ENCODE results near the gene GATAD2B.

Gene GATAD2B

GRCh38 chr1:153951183-153951582 lies 28.4 kb upstream of the GATAD2B start:
- no peak overlapping the region for H3K27ac ChIP-seq (ENCODE audit: poor library complexity, severe bottlenecking)
- no peaks in the 10 kb centered on the region for H3K9me3 ChIP-seq (ENCODE audit: severe bottlenecking)
- H3K36me3 ChIP-seq (ENCODE audit: low read depth), result peaks cover 46% of the 10 kb centered on the region
- H3K4me1 ChIP-seq (ENCODE audit: insufficient read depth, poor library complexity, severe bottlenecking), result no peaks in the 10 kb centered on the region
- ATAC-seq (ENCODE audit: low read depth) (no peak), DNase-seq (ENCODE audit: low spot score) (no peak)
- H3K27me3 ChIP-seq (ENCODE audit: insufficient read depth, poor library complexity, severe bottlenecking), result no peaks in the 10 kb centered on the region
- TF ChIP-seq, protein P1, sequence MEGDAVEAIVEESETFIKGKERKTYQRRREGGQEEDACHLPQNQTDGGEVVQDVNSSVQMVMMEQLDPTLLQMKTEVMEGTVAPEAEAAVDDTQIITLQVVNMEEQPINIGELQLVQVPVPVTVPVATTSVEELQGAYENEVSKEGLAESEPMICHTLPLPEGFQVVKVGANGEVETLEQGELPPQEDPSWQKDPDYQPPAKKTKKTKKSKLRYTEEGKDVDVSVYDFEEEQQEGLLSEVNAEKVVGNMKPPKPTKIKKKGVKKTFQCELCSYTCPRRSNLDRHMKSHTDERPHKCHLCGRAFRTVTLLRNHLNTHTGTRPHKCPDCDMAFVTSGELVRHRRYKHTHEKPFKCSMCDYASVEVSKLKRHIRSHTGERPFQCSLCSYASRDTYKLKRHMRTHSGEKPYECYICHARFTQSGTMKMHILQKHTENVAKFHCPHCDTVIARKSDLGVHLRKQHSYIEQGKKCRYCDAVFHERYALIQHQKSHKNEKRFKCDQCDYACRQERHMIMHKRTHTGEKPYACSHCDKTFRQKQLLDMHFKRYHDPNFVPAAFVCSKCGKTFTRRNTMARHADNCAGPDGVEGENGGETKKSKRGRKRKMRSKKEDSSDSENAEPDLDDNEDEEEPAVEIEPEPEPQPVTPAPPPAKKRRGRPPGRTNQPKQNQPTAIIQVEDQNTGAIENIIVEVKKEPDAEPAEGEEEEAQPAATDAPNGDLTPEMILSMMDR (IDR thresholded peaks at IDR 0.05; ENCODE audit: poor library complexity, severe bottlenecking), result no peak
- H3K4me3 ChIP-seq (ENCODE audit: severe bottlenecking), result no peak overlapping the region

DNA sequence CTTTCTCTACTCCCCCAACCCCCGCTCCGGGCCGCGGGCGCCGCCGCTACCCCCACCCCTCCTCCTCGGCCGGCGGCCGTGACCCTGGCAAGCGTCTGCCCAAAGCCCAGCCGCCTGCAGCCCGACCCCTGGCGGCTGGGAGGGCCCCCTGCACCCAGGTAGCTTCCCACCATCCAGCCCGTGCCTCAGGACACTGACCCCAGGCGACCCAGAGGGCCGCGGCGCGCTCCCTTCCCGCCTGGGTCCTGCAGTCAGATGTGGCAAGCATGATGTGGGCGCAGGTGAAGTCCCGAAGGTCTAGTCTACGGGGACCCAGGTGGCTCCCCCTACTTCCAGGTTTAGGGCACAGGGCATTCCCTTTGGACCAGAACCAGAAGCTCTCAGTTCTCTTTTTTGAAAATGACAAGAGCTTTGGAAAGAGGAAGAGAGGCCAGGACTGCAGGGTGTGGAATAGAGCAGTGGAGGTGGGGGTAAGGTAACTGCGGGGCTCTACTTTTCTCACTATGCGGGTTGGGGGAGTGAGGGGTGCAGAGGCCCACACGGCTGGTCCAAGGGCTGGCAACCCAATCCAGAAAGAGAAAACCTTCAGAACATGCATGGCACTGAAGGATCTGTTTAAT lies 24.0 kb upstream of the GATAD2B start, which contains the start of gene DENND4B:
Gene DENND4B (minus strand): TSS at position 97 of the 620 bp plus-strand sequence. CDS start 2,344 bp downstream, outside the sequence.
- DNase-seq (ENCODE audit: low spot score) (no peak), ATAC-seq (ENCODE audit: low read depth) (peak; percentile 91)
- no peaks in the 10 kb centered on the region for H3K27me3 ChIP-seq (ENCODE audit: insufficient read depth, poor library complexity, severe bottlenecking)
- H3K4me1 ChIP-seq (ENCODE audit: insufficient read depth, poor library complexity, severe bottlenecking), result no peaks in the 10 kb centered on the region
- peak within 1 kb of the TSS; percentile 77 for H3K4me3 ChIP-seq (ENCODE audit: severe bottlenecking)
- H3K27ac ChIP-seq (ENCODE audit: poor library complexity, severe bottlenecking), result peak within 1 kb of the TSS; percentile 76
- H3K36me3 ChIP-seq (ENCODE audit: low read depth), result peaks cover 48% of the 10 kb centered on the region
- TF ChIP-seq, protein P1 (IDR thresholded peaks at IDR 0.05; ENCODE audit: poor library complexity, severe bottlenecking), result peak; percentile 98
- no peaks in the 10 kb centered on the region for H3K9me3 ChIP-seq (ENCODE audit: severe bottlenecking)

- Histone ChIP-seq H3K4me3 (ENCODE audit: severe bottlenecking) (peak overlapping the region; percentile 77), H3K9me3 (ENCODE audit: severe bottlenecking) (no peaks in the 10 kb centered on the region), H3K36me3 (ENCODE audit: low read depth) (peaks cover 51% of the 10 kb centered on the region), H3K27me3 (ENCODE audit: insufficient read depth, poor library complexity, severe bottlenecking) (no peaks in the 10 kb centered on the region), H3K27ac (ENCODE audit: poor library complexity, severe bottlenecking) (peak overlapping the region; percentile 76), H3K4me1 (ENCODE audit: insufficient read depth, poor library complexity, severe bottlenecking) (no peaks in the 10 kb centered on the region)
- DNase-seq (ENCODE audit: low spot score) (no peak), ATAC-seq (ENCODE audit: low read depth) (peak; percentile 54)
- TF ChIP-seq, protein P1 (IDR thresholded peaks at IDR 0.05; ENCODE audit: poor library complexity, severe bottlenecking), result no peak
These were observed 23.2 kb upstream of the GATAD2B start for GRCh38 chr1:153945795-153946621.

GRCh38 chr1:153945131-153945794 lies 22.5 kb upstream of the GATAD2B start:
- H3K4me3 ChIP-seq (ENCODE audit: severe bottlenecking), result peak overlapping the region; percentile 77
- ATAC-seq (ENCODE audit: low read depth), result peak; percentile 11; the same call in 2 of the 3 replicates
- no peaks in the 10 kb centered on the region for H3K4me1 ChIP-seq (ENCODE audit: insufficient read depth, poor library complexity, severe bottlenecking)
- DNase-seq (ENCODE audit: low spot score), result no peak
- no peaks in the 10 kb centered on the region for H3K9me3 ChIP-seq (ENCODE audit: severe bottlenecking)
- TF ChIP-seq, protein P1 (IDR thresholded peaks at IDR 0.05; ENCODE audit: poor library complexity, severe bottlenecking), result no peak
- peak overlapping the region; percentile 76 for H3K27ac ChIP-seq (ENCODE audit: poor library complexity, severe bottlenecking)
- H3K36me3 ChIP-seq (ENCODE audit: low read depth), result peaks cover 49% of the 10 kb centered on the region
- H3K27me3 ChIP-seq (ENCODE audit: insufficient read depth, poor library complexity, severe bottlenecking), result no peaks in the 10 kb centered on the region
